GM10266 (cell line): Measurements from ENCODE around the gene ADAMTS9.

Experiments used
- DNase-seq: peaks from one replicate; pipeline ENCODE4 v3.0.0; 2012; ENCODE audit errors: extremely low spot score
- CTCF ChIP-seq: IDR thresholded peaks from 2 replicates; pipeline ENCODE4 v1.5.1; 2012; ENCODE audit warnings: mild to moderate bottlenecking, low read depth; ENCODE audit not compliant: control insufficient read depth, insufficient read depth; ENCODE audit errors: missing control alignments

Gene ADAMTS9

GRCh38 chr3:64475037-64475436 lies 212.8 kb downstream of the ADAMTS9 start:
- no peak for DNase-seq
- TF ChIP-seq CTCF: no peak

GRCh38 chr3:64473466-64473865 lies 214.3 kb downstream of the ADAMTS9 start:
- no peak for TF ChIP-seq CTCF
- DNase-seq: no peak

GRCh38 chr3:64470436-64470835 lies 217.4 kb downstream of the ADAMTS9 start:
- no peak for TF ChIP-seq CTCF
- DNase-seq: no peak

- no peak for TF ChIP-seq CTCF
- DNase-seq: no peak
These were observed 220.4 kb downstream of the ADAMTS9 start for GRCh38 chr3:64467255-64467944.
